Stomach (tissue), 9 donors: ENCODE data around the gene GALNT3. TPM values are rescaled to one million over a fixed set of nuclear protein-coding genes. Genes with fewer than 3 reads are reported as not detected.

Source experiments
- DNase-seq, 2 donors: peaks; one replicate each; pipeline versions ENCODE4 v3.0.0 to v3.0.0-alpha.2; 2013 to 2019
- H3K27ac ChIP-seq, 5 donors: fragments of 200-600 bp in 4 of 5; sonication (generic) in 4 of 5; one replicate each; pipeline ENCODE4 v1.5.1; 2013 to 2019; ENCODE audit warnings: mild to moderate bottlenecking in 1 of 5, moderate library complexity in 1 of 5
- H3K27me3 ChIP-seq, 3 donors: fragments of 200-600 bp; sonication (generic); one replicate each; pipeline ENCODE4 v1.5.1; 2017 to 2019; ENCODE audit warnings: mixed run types in 1 of 3
- H3K36me3 ChIP-seq, 4 donors: fragments of 200-600 bp; sonication (generic); 1 replicate in 3 of 4; 2 replicates in 1 of 4; pipeline ENCODE4 v1.5.1; 2016 to 2019
- H3K4me1 ChIP-seq, 4 donors: fragments of 200-600 bp; sonication (generic); one replicate each; pipeline ENCODE4 v1.5.1; 2016 to 2019
- H3K4me3 ChIP-seq, 4 donors: fragments of 200-600 bp; sonication (generic) in 3 of 4; one replicate each; pipeline ENCODE4 v1.5.1; 2016 to 2019; ENCODE audit warnings: mild to moderate bottlenecking in 1 of 4
- H3K9me3 ChIP-seq, 4 donors: fragments of 200-600 bp; sonication (generic); one replicate each; pipeline ENCODE4 v1.5.1; 2016 to 2019
- CTCF ChIP-seq, 7 experiments: fragments of 450-650 bp in 4 of 7; fragments of 200-600 bp in 3 of 7; sonication (generic) in 3 of 7; IDR thresholded peaks; one replicate each; pipeline ENCODE4 v1.5.1; 2016 to 2019; ENCODE audit warnings: antibody characterized with exemption in 7 of 7, control low read depth in 2 of 7, mild to moderate bottlenecking in 1 of 7
- EP300 ChIP-seq: sonication (generic); formaldehyde crosslinking; IDR thresholded peaks from one replicate; pipeline ENCODE4 v1.6.1; 2017; ENCODE audit warnings: antibody characterized with exemption
- POLR2A ChIP-seq, 4 donors: fragments of 450-650 bp; IDR thresholded peaks; one replicate each; pipeline ENCODE4 v1.6.1; 2016; ENCODE audit warnings: antibody characterized with exemption in 4 of 4, control low read depth in 2 of 4, mild to moderate bottlenecking in 1 of 4, moderate library complexity in 1 of 4
- POLR2AphosphoS5 ChIP-seq, 3 donors: sonication (generic); formaldehyde crosslinking; IDR thresholded peaks; one replicate each; pipeline ENCODE4 v1.6.1; 2016; ENCODE audit warnings: antibody characterized with exemption in 3 of 3
- WGBS, 5 donors: extraction: QIAGEN DNeasy Blood & Tissue Kit in 3 of 5; methylation state at CpG; one replicate each; pipeline versions ENCODE4 v1.1.5 to v1.1.7; 2013 to 2018; 5-methylcytosine and 5-hydroxymethylcytosine counted together
- intact Hi-C: fragments of 100-400 bp; cut with DNase I; formaldehyde crosslinking; loops from one replicate; pipeline ENCODE4 v1.15.1; 2023; ENCODE audit warnings: low total_unique reads
- polyA plus RNA-seq, 3 donors: library from polyadenylated mRNA; stranded (reverse); fragments of 200-250 nt; gene quantifications; one replicate each; pipeline ENCODE4 v1.2.3, GENCODE V29; 2013
- total RNA-seq, 5 donors: library from RNA; depleted of rRNA; stranded (reverse); fragments of >200 nt; gene quantifications; one replicate each; pipeline versions ENCODE4 v1.1.0 to v1.2.3, GENCODE V29; 2014 to 2016
- donor health status: healthy with polysubstance abuse.
- donor health status: Bipolar disorder and iron deficiency.
- donor health status: healthy.

The GALNT3 gene
- total and polyA plus RNA-seq, 8 donors: 15.2 to 134 (median 30.7) TPM

DNA sequence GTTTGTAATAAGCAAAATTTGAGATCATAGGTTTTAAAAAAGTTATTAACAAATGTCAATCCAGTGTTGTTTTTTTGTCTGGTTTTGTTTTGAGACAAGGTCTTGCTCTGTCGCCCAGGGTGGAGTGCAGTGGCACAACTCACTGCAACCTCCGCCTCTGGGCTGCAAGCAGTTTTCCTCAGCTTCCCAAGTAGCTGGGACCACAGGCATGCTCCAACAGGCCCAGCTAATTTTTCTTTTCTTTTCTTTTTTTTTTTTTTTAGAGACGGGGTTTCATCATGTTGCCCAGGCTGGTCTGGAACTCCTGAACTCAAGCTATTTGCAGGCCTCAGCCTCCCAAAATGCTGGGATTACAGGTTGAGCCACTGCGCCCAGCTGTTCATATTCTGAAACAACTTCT, 31.3 kb downstream of the GALNT3 start:
- intact Hi-C loops: no loop called here
- H3K27me3 ChIP-seq: no peaks in the 10 kb centered on the region
- no peak for DNase-seq
- no peaks in the 10 kb centered on the region for H3K9me3 ChIP-seq
- TF ChIP-seq CTCF (IDR thresholded peaks at IDR 0.05) (no peak), POLR2AphosphoS5 (IDR thresholded peaks at IDR 0.05) (no peak), POLR2A (IDR thresholded peaks at IDR 0.05) (no peak), EP300 (no peak)
- 53 to 83% (median 76%) methylated on average over 4 of the region's 4 CpGs for WGBS, 5 donors
- H3K36me3 ChIP-seq: peaks cover 0 to 5% (median 0%) of the 10 kb centered on the region in 4 donors
- H3K4me1 ChIP-seq: peaks cover 13 to 47% (median 35%) of the 10 kb centered on the region in 4 donors
- peak overlapping the region in 1 of 5 donors; percentile 25 for H3K27ac ChIP-seq
- H3K4me3 ChIP-seq: no peak overlapping the region

- no peak for DNase-seq
- WGBS, 5 donors: 17 to 40% (median 28%) methylated on average over 4 of the region's 4 CpGs
These were observed 36.0 kb downstream of the GALNT3 start for GRCh38 chr2:165757906-165758675.

GRCh38 chr2:165746501-165746900, 47.5 kb downstream of the GALNT3 start:
- intact Hi-C loops: no loop called here
- WGBS, 5 donors: 84 to 94% (median 90%) methylated on average over 8 of the region's 8 CpGs
- no peak for TF ChIP-seq POLR2A (IDR thresholded peaks at IDR 0.05)
- TF ChIP-seq CTCF (IDR thresholded peaks at IDR 0.05): no peak
- no peak for TF ChIP-seq POLR2AphosphoS5 (IDR thresholded peaks at IDR 0.05)
- no peak for TF ChIP-seq EP300
- H3K4me1 ChIP-seq: no peaks in the 10 kb centered on the region
- no peaks in the 10 kb centered on the region for H3K27me3 ChIP-seq
- no peak for DNase-seq
- no peaks in the 10 kb centered on the region for H3K9me3 ChIP-seq
- H3K27ac ChIP-seq: no peak overlapping the region
- no peak overlapping the region for H3K4me3 ChIP-seq
- peaks cover 0 to 41% (median 23%) of the 10 kb centered on the region in 4 donors for H3K36me3 ChIP-seq

More at GRCh38 chr2:165757906-165758675, 36.0 kb downstream of the GALNT3 start:
- intact Hi-C loops: no loop called here
- peaks cover 5 to 31% (median 22%) of the 10 kb centered on the region in 4 donors for H3K4me1 ChIP-seq
- TF ChIP-seq CTCF (IDR thresholded peaks at IDR 0.05) (no peak), POLR2AphosphoS5 (IDR thresholded peaks at IDR 0.05) (no peak), EP300 (no peak), POLR2A (IDR thresholded peaks at IDR 0.05) (no peak)
- no peaks in the 10 kb centered on the region for H3K27me3 ChIP-seq
- peaks cover 0 to 22% (median 11%) of the 10 kb centered on the region in 4 donors for H3K36me3 ChIP-seq
- no peak overlapping the region for H3K4me3 ChIP-seq
- no peaks in the 10 kb centered on the region for H3K9me3 ChIP-seq
- H3K27ac ChIP-seq: no peak overlapping the region

DNA sequence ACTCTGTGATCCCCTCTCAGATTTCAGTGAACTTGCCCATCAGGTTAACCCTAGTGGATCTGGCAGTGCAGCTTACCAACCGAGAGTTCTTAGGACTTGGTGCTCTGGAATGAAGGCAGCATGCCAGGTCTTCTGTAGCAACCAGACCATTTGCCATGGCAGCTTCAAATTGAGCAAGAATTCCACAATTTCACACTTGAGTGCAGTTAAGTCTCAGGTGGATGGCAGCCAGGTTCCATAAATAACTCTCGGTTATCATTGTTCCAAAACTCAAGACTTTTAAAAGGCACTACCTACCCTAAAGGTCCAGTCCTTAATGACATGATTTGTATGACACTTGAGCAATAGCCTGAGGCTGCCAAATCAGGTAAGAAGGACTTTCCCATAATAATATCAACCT, 48.1 kb downstream of the GALNT3 start:
- H3K9me3 ChIP-seq: no peaks in the 10 kb centered on the region
- DNase-seq: no peak
- no peak overlapping the region for H3K27ac ChIP-seq
- H3K4me3 ChIP-seq: no peak overlapping the region
- 60 to 82% (median 78%) methylated on average over 2 of the region's 2 CpGs for WGBS, 5 donors
- TF ChIP-seq CTCF (IDR thresholded peaks at IDR 0.05) (no peak), POLR2AphosphoS5 (IDR thresholded peaks at IDR 0.05) (no peak), EP300 (no peak), POLR2A (IDR thresholded peaks at IDR 0.05) (no peak)
- H3K36me3 ChIP-seq: peaks cover 0 to 41% (median 23%) of the 10 kb centered on the region in 4 donors
- H3K4me1 ChIP-seq: no peaks in the 10 kb centered on the region
- H3K27me3 ChIP-seq: no peaks in the 10 kb centered on the region
- intact Hi-C loops: no loop called here
